K562 (cell line): ENCODE data around the gene KDM2B. TPM values are rescaled to one million over a fixed set of nuclear protein-coding genes. Genes with fewer than 3 reads are reported as not detected.
A peak's percentile ranks its signal among the peaks of the same experiment; 100 is the strongest.

Experiments used
- CBFB ChIP-seq: sonication (generic); formaldehyde crosslinking; IDR thresholded peaks from 2 replicates; pipeline ENCODE4 v1.4.0; 2020; ENCODE audit warnings: mild to moderate bottlenecking, missing genetic modification reagents
- CCNT2 ChIP-seq: IDR thresholded peaks from 2 replicates; pipeline ENCODE4 v1.6.1; 2011; ENCODE audit warnings: borderline replicate concordance, low read depth, mild to moderate bottlenecking, moderate library complexity, mixed read lengths, low read length; ENCODE audit not compliant: insufficient read length; ENCODE audit errors: extremely low read depth
- CREB1 ChIP-seq, 2 experiments: sonication (generic) in 1 of 2; formaldehyde crosslinking in 1 of 2; IDR thresholded peaks; 2 replicates each; pipeline versions ENCODE4 v1.6.1 to v1.8.0; 2012 to 2022; ENCODE audit warnings: inconsistent platforms in 1 of 2, mild to moderate bottlenecking in 1 of 2, missing genetic modification reagents in 1 of 2, moderate library complexity in 1 of 2
- CREM ChIP-seq: IDR thresholded peaks from 2 replicates; pipeline ENCODE4 v1.6.1; 2014; ENCODE audit warnings: antibody characterized with exemption, low read depth
- EHMT2 ChIP-seq: fragments of 450-650 bp; IDR thresholded peaks from 2 replicates; pipeline ENCODE4 v1.6.1; 2018; ENCODE audit warnings: antibody characterized with exemption
- GABPA ChIP-seq: fragments of 200-800 bp; sonication (Bioruptor generic); conservative IDR thresholded peaks from 2 replicates; pipeline ENCODE4 v1.6.1; 2016; ENCODE audit warnings: low read depth, missing genetic modification characterization, missing compliant biosample characterization
- HCFC1 ChIP-seq: IDR thresholded peaks from 2 replicates; pipeline ENCODE4 v1.6.1; 2012; ENCODE audit warnings: low read depth, low read length, improper control_type of control experiment
- JUN ChIP-seq, 2 experiments: sonication (generic) in 1 of 2; formaldehyde crosslinking in 1 of 2; IDR thresholded peaks; 2 replicates each; pipeline versions ENCODE4 v1.6.1 to v1.8.0; 2012 to 2022; ENCODE audit warnings: borderline replicate concordance in 2 of 2, mild to moderate bottlenecking in 2 of 2, improper control_type of control experiment in 1 of 2, low read depth in 1 of 2, low read length in 1 of 2, missing genetic modification reagents in 1 of 2
- LCOR ChIP-seq: sonication (generic); formaldehyde crosslinking; IDR thresholded peaks from 2 replicates; pipeline ENCODE4 v1.8.0; 2022; ENCODE audit warnings: mild to moderate bottlenecking, missing genetic modification reagents
- NEUROD1 ChIP-seq: fragments of 150-350 bp; IDR thresholded peaks from 2 replicates; pipeline ENCODE4 v1.6.1; 2014; ENCODE audit warnings: borderline replicate concordance, low read length, low read depth; ENCODE audit not compliant: partially characterized antibody
- NR3C1 ChIP-seq: sonication (generic); formaldehyde crosslinking; IDR thresholded peaks from 2 replicates; pipeline ENCODE4 v1.8.1; 2022; ENCODE audit warnings: missing genetic modification reagents
- PHB2 ChIP-seq: fragments of 450-650 bp; IDR thresholded peaks from 2 replicates; pipeline ENCODE4 v1.6.1; 2017; ENCODE audit warnings: low read depth
- PHF20 ChIP-seq: fragments of 450-650 bp; IDR thresholded peaks from 2 replicates; pipeline ENCODE4 v1.6.1; 2018; ENCODE audit not compliant: partially characterized antibody
- SMARCA4 ChIP-seq: fragments of 450-650 bp; IDR thresholded peaks from 2 replicates; pipeline ENCODE4 v1.6.1; 2016
- TGIF2 ChIP-seq: sonication (generic); formaldehyde crosslinking; IDR thresholded peaks from 2 replicates; pipeline ENCODE4 v1.8.1; 2022; ENCODE audit warnings: mild to moderate bottlenecking, missing genetic modification reagents, moderate library complexity
- TOE1 ChIP-seq, 2 experiments: fragments of 450-650 bp in 1 of 2; sonication (generic) in 1 of 2; formaldehyde crosslinking in 1 of 2; IDR thresholded peaks; 2 replicates each; pipeline versions ENCODE4 v1.7.1 to v1.8.0; 2016 to 2022; ENCODE audit warnings: borderline replicate concordance in 2 of 2, mild to moderate bottlenecking in 2 of 2, antibody characterized with exemption in 1 of 2, inconsistent platforms in 1 of 2, low read depth in 1 of 2, missing genetic modification reagents in 1 of 2, moderate library complexity in 1 of 2
- ZNF431 ChIP-seq: sonication (generic); formaldehyde crosslinking; IDR thresholded peaks from 2 replicates; pipeline ENCODE4 v1.8.0; 2022; ENCODE audit warnings: mild to moderate bottlenecking, missing genetic modification reagents
- polyA plus RNA-seq, 8 experiments: library from polyadenylated mRNA; depleted of rRNA in 4 of 8; stranded (reverse) in 5 of 8; unstranded in 3 of 8; fragments of >200 nt; fragmentation: Nextera tagmentation in 2 of 8; fragmentation: Illumina TruSeq in 1 of 8; extraction: Ambion mirVana in 2 of 8; extraction: Trizol in 1 of 8; gene quantifications; 2 replicates each; pipeline versions ENCODE4 v1.2.1 to v1.2.3, GENCODE V29; 2011 to 2014; ENCODE audit warnings: inconsistent platforms in 1 of 8, missing spikeins in 1 of 8
- total RNA-seq, 7 experiments: library from RNA; depleted of rRNA in 6 of 7; stranded (reverse); fragments of >200 nt in 6 of 7; fragmentation: Illumina TruSeq in 2 of 7; extraction: Trizol in 2 of 7; gene quantifications; 2 replicates each; pipeline versions ENCODE4 v1.2.1 to v1.2.3, GENCODE V29; 2011 to 2021; ENCODE audit warnings: low replicate concordance in 1 of 7
- TF ChIP-seq, protein P1 (sequence below): fragments of 250-450 bp; sonication (Bioruptor Pico); IDR thresholded peaks from 2 replicates; pipeline ENCODE4 v1.5.0; 2022; ENCODE audit warnings: mild to moderate bottlenecking
- TF ChIP-seq, protein P2 (sequence below): fragments of 450-650 bp; IDR thresholded peaks from 2 replicates; pipeline ENCODE4 v1.6.1; 2016; ENCODE audit warnings: borderline replicate concordance

KDM2B gene
- total and polyA plus RNA-seq, 9 of the 15 experiments (the other 6 are each of a cell fraction or from before 2014, with no cell fraction given) = 7.4 to 50.5 (median 22.5) TPM

DNA sequence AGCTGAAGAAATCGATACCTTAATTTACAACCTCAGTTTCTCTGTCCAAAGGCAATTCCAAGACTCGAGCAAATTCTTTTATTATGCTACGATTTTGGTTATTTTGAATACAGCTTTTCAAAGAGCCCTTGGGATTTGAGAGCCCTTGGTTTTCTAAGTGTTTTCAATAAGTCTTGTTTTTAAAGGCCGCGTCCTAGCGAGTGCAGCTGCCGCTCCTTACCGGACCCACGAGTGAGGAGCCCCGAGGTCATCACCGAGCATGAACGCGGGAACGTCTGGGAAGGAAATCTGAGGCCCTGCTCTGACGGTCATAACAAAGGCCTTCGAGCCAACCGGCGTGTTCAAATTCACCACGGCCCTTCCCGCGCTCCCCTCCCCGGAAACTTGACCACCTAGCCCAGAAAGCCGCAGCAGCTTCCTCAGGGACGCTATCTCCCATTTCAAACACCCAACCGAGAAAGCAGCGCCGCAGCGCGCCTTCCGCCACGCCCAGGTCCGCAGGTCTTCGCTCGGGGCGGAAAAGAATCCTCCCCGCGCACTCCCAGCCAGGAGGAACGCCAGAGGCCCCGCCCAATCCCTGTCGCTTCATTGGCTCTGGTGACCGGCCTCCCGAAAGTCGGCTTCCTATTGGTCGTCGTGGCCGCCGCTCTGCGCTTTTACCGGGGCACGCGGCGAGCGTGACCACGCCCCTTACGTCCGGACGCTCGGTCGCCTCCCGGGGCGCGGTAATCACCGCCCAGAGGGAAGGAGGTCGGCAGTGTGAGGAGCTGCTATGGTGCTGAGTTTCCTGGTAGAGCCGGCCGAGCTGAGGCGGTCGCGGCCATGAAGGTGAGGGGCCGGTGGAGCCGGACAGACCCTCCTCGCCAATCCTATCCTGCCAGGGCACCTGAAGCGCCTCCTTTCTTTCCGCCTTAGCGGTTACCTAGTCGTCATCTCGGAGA is 181.2 kb downstream of the KDM2B start, which contains the start of gene RNF34 (continued):
- TF ChIP-seq CREB1 (IDR thresholded peaks at IDR 0.05) (peak; percentile 66; the same call in 1 of the 2 replicates), CREB1 (CRISPR knock-in tag; IDR thresholded peaks at IDR 0.05) (peak; percentile 83), CREM (peak; percentile 77), LCOR (CRISPR knock-in tag) (peak; percentile 41; the same call in 1 of the 2 replicates), TOE1 (IDR thresholded peaks at IDR 0.05; ENCODE audit: borderline replicate concordance) (no peak), TOE1 (CRISPR knock-in tag; IDR thresholded peaks at IDR 0.05; ENCODE audit: borderline replicate concordance, low read depth) (no peak), EHMT2 (no peak), NEUROD1 (peak; percentile 89), CCNT2 (peak; percentile 32), NR3C1 (CRISPR knock-in tag) (peak; percentile 25; the same call in 1 of the 2 replicates), HCFC1 (peak; percentile 79), SMARCA4 (peak; percentile 45), CBFB (CRISPR knock-in tag) (no peak), JUN (IDR thresholded peaks at IDR 0.05; ENCODE audit: borderline replicate concordance, low read depth, low read length) (peak; percentile 30; the same call in 1 of the 2 replicates), JUN (CRISPR knock-in tag; IDR thresholded peaks at IDR 0.05; ENCODE audit: borderline replicate concordance) (no peak), TGIF2 (CRISPR knock-in tag) (no peak), PHF20 (no peak), GABPA (tag) (peak; percentile 94), ZNF431 (CRISPR knock-in tag) (peak; percentile 20; the same call in 1 of the 2 replicates), PHB2 (no peak)
- TF ChIP-seq, protein P1, sequence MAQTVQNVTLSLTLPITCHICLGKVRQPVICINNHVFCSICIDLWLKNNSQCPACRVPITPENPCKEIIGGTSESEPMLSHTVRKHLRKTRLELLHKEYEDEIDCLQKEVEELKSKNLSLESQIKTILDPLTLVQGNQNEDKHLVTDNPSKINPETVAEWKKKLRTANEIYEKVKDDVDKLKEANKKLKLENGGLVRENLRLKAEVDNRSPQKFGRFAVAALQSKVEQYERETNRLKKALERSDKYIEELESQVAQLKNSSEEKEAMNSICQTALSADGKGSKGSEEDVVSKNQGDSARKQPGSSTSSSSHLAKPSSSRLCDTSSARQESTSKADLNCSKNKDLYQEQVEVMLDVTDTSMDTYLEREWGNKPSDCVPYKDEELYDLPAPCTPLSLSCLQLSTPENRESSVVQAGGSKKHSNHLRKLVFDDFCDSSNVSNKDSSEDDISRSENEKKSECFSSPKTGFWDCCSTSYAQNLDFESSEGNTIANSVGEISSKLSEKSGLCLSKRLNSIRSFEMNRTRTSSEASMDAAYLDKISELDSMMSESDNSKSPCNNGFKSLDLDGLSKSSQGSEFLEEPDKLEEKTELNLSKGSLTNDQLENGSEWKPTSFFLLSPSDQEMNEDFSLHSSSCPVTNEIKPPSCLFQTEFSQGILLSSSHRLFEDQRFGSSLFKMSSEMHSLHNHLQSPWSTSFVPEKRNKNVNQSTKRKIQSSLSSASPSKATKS (CRISPR knock-in tag) = no peak
- TF ChIP-seq, protein P2, sequence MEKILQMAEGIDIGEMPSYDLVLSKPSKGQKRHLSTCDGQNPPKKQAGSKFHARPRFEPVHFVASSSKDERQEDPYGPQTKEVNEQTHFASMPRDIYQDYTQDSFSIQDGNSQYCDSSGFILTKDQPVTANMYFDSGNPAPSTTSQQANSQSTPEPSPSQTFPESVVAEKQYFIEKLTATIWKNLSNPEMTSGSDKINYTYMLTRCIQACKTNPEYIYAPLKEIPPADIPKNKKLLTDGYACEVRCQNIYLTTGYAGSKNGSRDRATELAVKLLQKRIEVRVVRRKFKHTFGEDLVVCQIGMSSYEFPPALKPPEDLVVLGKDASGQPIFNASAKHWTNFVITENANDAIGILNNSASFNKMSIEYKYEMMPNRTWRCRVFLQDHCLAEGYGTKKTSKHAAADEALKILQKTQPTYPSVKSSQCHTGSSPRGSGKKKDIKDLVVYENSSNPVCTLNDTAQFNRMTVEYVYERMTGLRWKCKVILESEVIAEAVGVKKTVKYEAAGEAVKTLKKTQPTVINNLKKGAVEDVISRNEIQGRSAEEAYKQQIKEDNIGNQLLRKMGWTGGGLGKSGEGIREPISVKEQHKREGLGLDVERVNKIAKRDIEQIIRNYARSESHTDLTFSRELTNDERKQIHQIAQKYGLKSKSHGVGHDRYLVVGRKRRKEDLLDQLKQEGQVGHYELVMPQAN = peak; percentile 55; the same call in 1 of the 2 replicates
